Activated gamma-delta T cell treated with Interleukin-2 at 50 U/mL for 16 hours (primary cell): ENCODE results near the gene LRP5.
"Not testable (repeated sequence)": the region's sequence is repeated elsewhere in the genome, so short reads cannot be mapped to it uniquely, and the experiment has no call there.

Source experiments
- DNase-seq: peaks from one replicate; pipeline ENCODE4 v3.0.0-alpha.2; 2020

The LRP5 gene

GRCh38 chr11:68329978-68330699 lies 17.7 kb downstream of the LRP5 start:
- DNase-seq: no peak

GRCh38 chr11:68330700-68331337 lies 18.4 kb downstream of the LRP5 start:
- no peak for DNase-seq

- no peak for DNase-seq
These were observed 19.1 kb downstream of the LRP5 start for GRCh38 chr11:68331338-68331947.

- DNase-seq: no peak
These were observed 19.8 kb downstream of the LRP5 start for GRCh38 chr11:68332186-68332585.

GRCh38 chr11:68333173-68333572 lies 20.8 kb downstream of the LRP5 start:
- no peak for DNase-seq

- DNase-seq: no peak
These were observed 22.5 kb downstream of the LRP5 start for GRCh38 chr11:68334923-68335322.

GRCh38 chr11:68335683-68336082 lies 23.3 kb downstream of the LRP5 start:
- no peak for DNase-seq

- DNase-seq: no peak
These were observed 24.3 kb downstream of the LRP5 start for GRCh38 chr11:68336716-68337115.

GRCh38 chr11:68337399-68337835 lies 25.0 kb downstream of the LRP5 start:
- no peak for DNase-seq

GRCh38 chr11:68338051-68338780 lies 25.8 kb downstream of the LRP5 start:
- DNase-seq: no peak

GRCh38 chr11:68340003-68340767 lies 27.8 kb downstream of the LRP5 start:
- DNase-seq: peak; percentile 16

- DNase-seq: peak; percentile 13
These were observed 28.6 kb downstream of the LRP5 start for GRCh38 chr11:68340784-68341556.

GRCh38 chr11:68341557-68342458 lies 29.4 kb downstream of the LRP5 start:
- no peak for DNase-seq

- DNase-seq: no peak
These were observed 30.2 kb downstream of the LRP5 start for GRCh38 chr11:68342459-68343158.

- no peak for DNase-seq
These were observed 31.4 kb downstream of the LRP5 start for GRCh38 chr11:68343761-68344256.

- not testable (repeated sequence) for DNase-seq
These were observed 32.4 kb downstream of the LRP5 start for GRCh38 chr11:68344821-68345220.

- DNase-seq: no peak
These were observed 33.5 kb downstream of the LRP5 start for GRCh38 chr11:68345776-68346461.

GRCh38 chr11:68346462-68346790 lies 34.0 kb downstream of the LRP5 start:
- no peak for DNase-seq

- DNase-seq: no peak
These were observed 35.0 kb downstream of the LRP5 start for GRCh38 chr11:68347345-68347744.
